H9 (cell line): ENCODE results near the gene ARMC9. TPM values are rescaled to one million over a fixed set of nuclear protein-coding genes. Genes with fewer than 3 reads are reported as not detected.
A peak's percentile ranks its signal among the peaks of the same experiment; 100 is the strongest.

Source experiments
- DNase-seq: peaks from one replicate; pipeline ENCODE4 v3.0.0-alpha.2; 2017
- H2AFZ ChIP-seq: one replicate; pipeline ENCODE4 v1.6.1; 2013; ENCODE audit warnings: mild to moderate bottlenecking, low read length, control low read depth, moderate library complexity
- H2AK5ac ChIP-seq: 2 replicates; pipeline ENCODE4 v1.6.1; 2013; ENCODE audit warnings: low read length, control low read depth, mixed read lengths; ENCODE audit not compliant: insufficient read length
- H2BK120ac ChIP-seq: one replicate; pipeline ENCODE4 v1.6.1; 2013; ENCODE audit warnings: low read depth, mild to moderate bottlenecking, low read length, control low read depth, inconsistent platforms; ENCODE audit not compliant: poor library complexity, severe bottlenecking
- H2BK12ac ChIP-seq: 2 replicates; pipeline ENCODE4 v1.6.1; 2013; ENCODE audit warnings: low read length, control low read depth, mixed read lengths, low read depth; ENCODE audit not compliant: insufficient read length
- H2BK15ac ChIP-seq: 2 replicates; pipeline ENCODE4 v1.6.1; 2013; ENCODE audit warnings: low read depth, low read length, control low read depth
- H2BK20ac ChIP-seq: one replicate; pipeline ENCODE4 v1.6.1; 2013; ENCODE audit warnings: low read depth, mild to moderate bottlenecking, low read length, control low read depth, inconsistent platforms; ENCODE audit not compliant: poor library complexity, severe bottlenecking
- H2BK5ac ChIP-seq: 2 replicates; pipeline ENCODE4 v1.6.1; 2013; ENCODE audit warnings: low read length, control low read depth, mixed read lengths; ENCODE audit not compliant: insufficient read length
- H3K14ac ChIP-seq: 2 replicates; pipeline ENCODE4 v1.6.1; 2013; ENCODE audit warnings: low read length, control low read depth; ENCODE audit not compliant: insufficient read depth
- H3K18ac ChIP-seq: 2 replicates; pipeline ENCODE4 v1.6.1; 2013; ENCODE audit warnings: low read depth, mild to moderate bottlenecking, mixed read lengths, low read length, control low read depth; ENCODE audit not compliant: insufficient read length
- H3K23ac ChIP-seq: 2 replicates; pipeline ENCODE4 v1.6.1; 2013; ENCODE audit warnings: low read length, control low read depth, mixed read lengths, low read depth; ENCODE audit not compliant: insufficient read length
- H3K23me2 ChIP-seq: 2 replicates; pipeline ENCODE4 v1.6.1; 2013; ENCODE audit warnings: low read depth, mild to moderate bottlenecking, mixed read lengths, low read length, control low read depth; ENCODE audit not compliant: insufficient read length, poor library complexity, severe bottlenecking
- H3K27ac ChIP-seq: 2 replicates; pipeline ENCODE4 v1.5.1; 2013; ENCODE audit warnings: low read length, control low read depth, mixed read lengths, low read depth; ENCODE audit not compliant: insufficient read length
- H3K27me3 ChIP-seq: 2 replicates; pipeline ENCODE4 v1.6.1; 2013; ENCODE audit warnings: low read length, control low read depth, inconsistent platforms; ENCODE audit not compliant: insufficient read depth
- H3K4ac ChIP-seq: 2 replicates; pipeline ENCODE4 v1.6.1; 2013; ENCODE audit warnings: low read depth, mild to moderate bottlenecking, control low read depth, inconsistent platforms, low read length, moderate library complexity
- H3K4me1 ChIP-seq: 2 replicates; pipeline ENCODE4 v1.6.1; 2013; ENCODE audit warnings: low read length, control low read depth, inconsistent platforms; ENCODE audit not compliant: insufficient read depth
- H3K4me2 ChIP-seq: 2 replicates; pipeline ENCODE4 v1.6.1; 2013; ENCODE audit warnings: low read length, control low read depth, mixed read lengths; ENCODE audit not compliant: insufficient read length, insufficient read depth
- H3K56ac ChIP-seq: 2 replicates; pipeline ENCODE4 v1.6.1; 2013; ENCODE audit warnings: low read depth, mild to moderate bottlenecking, mixed read lengths, low read length, control low read depth; ENCODE audit not compliant: insufficient read length
- H3K79me1 ChIP-seq: 2 replicates; pipeline ENCODE4 v1.6.1; 2013; ENCODE audit warnings: low read depth, mild to moderate bottlenecking, moderate library complexity, low read length, control low read depth, inconsistent platforms; ENCODE audit not compliant: insufficient read depth, poor library complexity, severe bottlenecking
- H3K79me2 ChIP-seq: 2 replicates; pipeline ENCODE4 v1.6.1; 2013; ENCODE audit warnings: low read length, control low read depth, inconsistent platforms; ENCODE audit not compliant: insufficient read depth
- H3K9ac ChIP-seq: 2 replicates; pipeline ENCODE4 v1.6.1; 2013; ENCODE audit warnings: low read length, control low read depth, mixed read lengths; ENCODE audit not compliant: insufficient read length; ENCODE audit errors: extremely low read depth
- H3K9me3 ChIP-seq: one replicate; pipeline ENCODE4 v1.6.1; 2013; ENCODE audit warnings: low read depth, low read length, inconsistent platforms; ENCODE audit not compliant: control insufficient read depth
- H3T11ph ChIP-seq: one replicate; pipeline ENCODE4 v1.6.1; 2013; ENCODE audit warnings: mild to moderate bottlenecking, low read length, control low read depth, inconsistent platforms
- H4K20me1 ChIP-seq: one replicate; pipeline ENCODE4 v1.6.1; 2013; ENCODE audit not compliant: control insufficient read depth, insufficient read length, insufficient read depth
- H4K5ac ChIP-seq: 2 replicates; pipeline ENCODE4 v1.6.1; 2013; ENCODE audit warnings: low read depth, mild to moderate bottlenecking, mixed read lengths, low read length, control low read depth; ENCODE audit not compliant: insufficient read length
- H4K8ac ChIP-seq: replicated peaks from 2 replicates; pipeline ENCODE4 v1.6.1; 2013; ENCODE audit warnings: low read length, control low read depth, mixed read lengths, low read depth; ENCODE audit not compliant: insufficient read length
- H4K91ac ChIP-seq: 2 replicates; pipeline ENCODE4 v1.6.1; 2013; ENCODE audit warnings: low read depth, mild to moderate bottlenecking, moderate library complexity, mixed read lengths, low read length, control low read depth; ENCODE audit not compliant: insufficient read length
- H3K27ac Mint-ChIP-seq, 3 experiments: 2 replicates in 2 of 3; 3 replicates in 1 of 3; pipeline ENCODE4 v1.8.0; 2020 to 2021; ENCODE audit warnings: mixed read lengths in 3 of 3, mild to moderate bottlenecking in 1 of 3, moderate library complexity in 1 of 3
- H3K27me3 Mint-ChIP-seq: 2 replicates; pipeline ENCODE4 v1.8.0; 2021; ENCODE audit warnings: low read depth, mild to moderate bottlenecking, moderate library complexity, mixed read lengths
- H3K36me3 Mint-ChIP-seq, 3 experiments: 2 replicates in 2 of 3; 3 replicates in 1 of 3; pipeline ENCODE4 v1.8.0; 2020 to 2021; ENCODE audit warnings: low read depth in 3 of 3, mixed read lengths in 3 of 3; ENCODE audit not compliant: insufficient read depth in 1 of 3
- H3K4me1 Mint-ChIP-seq, 2 experiments: 2 replicates each; pipeline ENCODE4 v1.8.0; 2020; ENCODE audit warnings: mixed read lengths in 2 of 2
- H3K4me3 Mint-ChIP-seq, 2 experiments: 2 replicates in 1 of 2; 3 replicates in 1 of 2; pipeline ENCODE4 v1.8.0; 2020 to 2021; ENCODE audit warnings: mild to moderate bottlenecking in 2 of 2, mixed read lengths in 2 of 2, moderate library complexity in 1 of 2
- H3K9me3 Mint-ChIP-seq, 2 experiments: 2 replicates in 1 of 2; 3 replicates in 1 of 2; pipeline ENCODE4 v1.8.0; 2020; ENCODE audit warnings: mild to moderate bottlenecking in 2 of 2, mixed read lengths in 2 of 2, moderate library complexity in 1 of 2
- CTCF ChIP-seq: fragments of 200-600 bp; sonication (generic); conservative IDR thresholded peaks from 3 replicates; pipeline ENCODE4 v1.8.0; 2021; ENCODE audit warnings: antibody characterized with exemption, mild to moderate bottlenecking
- WGBS: extraction: QIAGEN DNeasy Blood & Tissue Kit; methylation state at CpG from one replicate; pipeline ENCODE4 v1.1.7; 2013; ENCODE audit warnings: missing lambda C conversion rate, low lambda C conversion rate, mixed read lengths; ENCODE audit not compliant: insufficient read length; ENCODE audit errors: extremely low coverage; 5-methylcytosine and 5-hydroxymethylcytosine counted together
- total RNA-seq: library from RNA; stranded (reverse); gene quantifications from 2 replicates; pipeline ENCODE4 v1.2.1, GENCODE V29; 2021

ARMC9 gene
- total RNA-seq, 1 experiment from 2014 or later, result 37.6 TPM

DNA sequence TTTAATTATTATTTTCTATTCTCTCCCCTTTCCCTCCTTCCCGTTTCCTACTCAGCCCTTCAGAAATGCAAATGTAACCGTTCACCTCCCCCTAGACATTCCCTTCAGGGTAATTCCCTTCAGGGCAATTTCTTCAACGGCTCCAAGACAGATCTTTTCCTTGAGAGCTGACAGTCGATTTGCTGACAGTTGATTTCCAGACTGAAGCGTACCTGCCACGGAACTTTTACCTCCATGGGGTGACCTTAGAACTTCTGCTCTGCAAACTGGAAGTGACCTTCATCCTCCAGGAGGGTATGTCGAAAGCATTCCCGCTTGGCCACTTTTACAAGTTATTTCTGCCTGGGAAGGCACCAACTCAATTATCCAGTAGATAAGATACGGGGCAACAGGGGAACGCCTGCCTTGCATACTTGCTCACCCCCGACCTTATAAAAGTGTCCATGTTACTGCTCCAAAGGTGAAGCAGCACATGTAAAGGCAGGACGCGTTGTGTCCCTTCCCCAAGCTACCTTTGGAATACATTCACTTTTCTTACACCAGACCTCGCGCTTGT, 215.6 kb downstream of the ARMC9 start:
- no peak overlapping the region for H3K9ac ChIP-seq
- Mint-ChIP-seq H3K27me3 (no peaks in the 10 kb centered on the region; the same call in 1 of the 2 replicates), H3K27ac (peak overlapping the region; percentile 5 to 58 (median 18); a peak in 3 of 7 replicates)

More for the DNA sequence above, 215.6 kb downstream of the ARMC9 start:
- Mint-ChIP-seq H3K36me3 (peaks cover 4 to 12% (median 8%) of the 10 kb centered on the region in 3 experiments), H3K4me3 (peak overlapping the region; percentile 7 to 23; a peak in 2 of 5 replicates), H3K9me3 (peaks cover 12 to 19% of the 10 kb centered on the region in 2 experiments; a peak in 4 of 5 replicates), H3K4me1 (peaks cover 42 to 45% of the 10 kb centered on the region in 2 experiments)
- Histone ChIP-seq H2BK20ac (no peak overlapping the region), H4K8ac (no peak overlapping the region), H3K4ac (no peak overlapping the region), H3K18ac (no peak overlapping the region), H4K5ac (no peak overlapping the region), H3K27ac (no peak overlapping the region), H4K20me1 (no peaks in the 10 kb centered on the region), H3K56ac (no peak overlapping the region), H3K9me3 (no peaks in the 10 kb centered on the region), H2BK5ac (no peak overlapping the region), H2AFZ (no peak overlapping the region), H3K23me2 (peaks cover 9% of the 10 kb centered on the region), H3K4me1 (peaks cover 9% of the 10 kb centered on the region; the same call in 1 of the 2 replicates), H2BK120ac (no peak overlapping the region), H4K91ac (no peak overlapping the region), H3K27me3 (no peaks in the 10 kb centered on the region), H2BK12ac (no peak overlapping the region), H3K23ac (no peak overlapping the region), H2AK5ac (no peak overlapping the region), H3K14ac (no peak overlapping the region), H2BK15ac (no peak overlapping the region), H3K79me1 (no peaks in the 10 kb centered on the region), H3T11ph (no peak overlapping the region), H3K4me2 (peak overlapping the region; percentile 13), H3K79me2 (no peaks in the 10 kb centered on the region)
- no peak for DNase-seq
- no CpG with 5 or more reads among the region's 15 CpGs for WGBS
- no peak for TF ChIP-seq CTCF
